ENCODE data around the gene ARSA. TPM values are rescaled to one million over a fixed set of nuclear protein-coding genes. Genes with fewer than 3 reads are reported as not detected.

The ARSA gene
- polyA plus RNA-seq, 1 of the 3 experiments (the other 2 are of a cell fraction), result 34.2 TPM

- H3K27ac ChIP-seq (ENCODE audit: low read depth in 2 of 2, low read length in 1 of 2), result peak within 1 kb of the TSS in 1 of 2 experiments; percentile 62; a peak in 2 of 4 replicates
- peaks cover 0 to 10% of the 10 kb centered on the region in 2 experiments; a peak in 1 of 4 replicates for H3K4me1 ChIP-seq (ENCODE audit: control insufficient read depth in 1 of 2, insufficient read depth in 2 of 2, low read depth in 1 of 2, low read length in 1 of 2)
- H4K20me1 ChIP-seq (ENCODE audit: insufficient read depth), result no peaks in the 10 kb centered on the region
- peak; percentile 93 for DNase-seq
- no peaks in the 10 kb centered on the region for H3K9me2 ChIP-seq
- ChIA-PET POLR2A (interaction anchor here (0.8 to 1.0 kb wide), 2 partner anchors 11 to 75 kb away, joined by 3 read pairs; partner anchors contain the start of gene SCO2), CTCF (interaction anchor here (1.0 to 1.7 kb wide), 2 partner anchors 38 to 75 kb away, joined by 5 read pairs; partner anchors contain the start of genes SCO2 and SYCE3)
- H3K4me3 ChIP-seq (ENCODE audit: low read depth in 2 of 2, low read length in 1 of 2), result peak within 1 kb of the TSS; percentile 26 to 56
- H3K9me3 ChIP-seq, result no peaks in the 10 kb centered on the region
- 0% methylated on average over 5 of the region's 61 CpGs for WGBS (ENCODE audit: low lambda C conversion rate)
- TF ChIP-seq EZH2phosphoT487 (IDR thresholded peaks at IDR 0.05; ENCODE audit: borderline replicate concordance, low read depth) (no peak), YY1 (IDR thresholded peaks at IDR 0.05; ENCODE audit: low read depth) (no peak), RFX5 (IDR thresholded peaks at IDR 0.05; ENCODE audit: low read length) (no peak), POLR2AphosphoS5 (IDR thresholded peaks at IDR 0.05; ENCODE audit: low read depth, low read length) (no peak), TCF12 (IDR thresholded peaks at IDR 0.05) (no peak), MEF2A (IDR thresholded peaks at IDR 0.05; ENCODE audit: borderline replicate concordance, low read depth) (no peak), FOXJ3 (CRISPR knock-in tag; IDR thresholded peaks at IDR 0.05) (no peak)
- H3K9ac ChIP-seq, result no peak within 1 kb of the TSS
- H3K79me2 ChIP-seq (ENCODE audit: insufficient read depth), result no peaks in the 10 kb centered on the region
- H3K27me3 ChIP-seq (ENCODE audit: insufficient read depth), result no peaks in the 10 kb centered on the region
- H3F3A ChIP-seq (replicated peaks; ENCODE audit: insufficient read depth), result no peaks in the 10 kb centered on the region
- no peaks in the 10 kb centered on the region for H3K36me3 ChIP-seq (replicated peaks in 1 of 2; ENCODE audit: control insufficient read depth in 1 of 2, insufficient read depth in 2 of 2, low read length in 1 of 2)
- no peak within 1 kb of the TSS for H2AFZ ChIP-seq (ENCODE audit: low read depth)
- H3K4me2 ChIP-seq, result peak within 1 kb of the TSS; percentile 73
These were observed 27.4 kb downstream of the ARSA start, which contains the start of gene MAPK8IP2 for GRCh38 chr22:50600538-50600937. TSS of gene MAPK8IP2 (plus strand) at chr22:50600793. CDS start at chr22:50600819, 26 bp downstream.

- Histone ChIP-seq H3K27ac (ENCODE audit: low read depth in 2 of 2, low read length in 1 of 2) (peak overlapping the region in 1 of 2 experiments; percentile 51; a peak in 1 of 4 replicates), H3K9me2 (no peaks in the 10 kb centered on the region), H4K20me1 (ENCODE audit: insufficient read depth) (no peaks in the 10 kb centered on the region), H3K4me1 (ENCODE audit: control insufficient read depth in 1 of 2, insufficient read depth in 2 of 2, low read depth in 1 of 2, low read length in 1 of 2) (peaks cover 0 to 10% of the 10 kb centered on the region in 2 experiments; a peak in 1 of 4 replicates), H3F3A (replicated peaks; ENCODE audit: insufficient read depth) (no peaks in the 10 kb centered on the region), H3K79me2 (ENCODE audit: insufficient read depth) (no peaks in the 10 kb centered on the region), H3K4me3 (ENCODE audit: low read depth in 2 of 2, low read length in 1 of 2) (peak overlapping the region; percentile 26 to 51; a peak in 3 of 4 replicates), H3K9ac (no peak overlapping the region), H3K4me2 (peak overlapping the region; percentile 71), H3K9me3 (no peaks in the 10 kb centered on the region), H2AFZ (ENCODE audit: low read depth) (no peak overlapping the region), H3K36me3 (replicated peaks in 1 of 2; ENCODE audit: control insufficient read depth in 1 of 2, insufficient read depth in 2 of 2, low read length in 1 of 2) (no peaks in the 10 kb centered on the region), H3K27me3 (ENCODE audit: insufficient read depth) (no peaks in the 10 kb centered on the region)
- ChIA-PET CTCF (interaction anchor here (0.7 to 1.7 kb wide), 3 partner anchors 37 to 143 kb away, joined by 3 to 5 read pairs (median 5); partner anchors contain the start of genes SCO2 and SYCE3), POLR2A (interaction anchor here (0.6 to 1.1 kb wide), 4 partner anchors 10 to 74 kb away, joined by 3 read pairs; partner anchors contain the start of genes CHKB and SCO2)
- 18% methylated on average over 17 of the region's 52 CpGs for WGBS (ENCODE audit: low lambda C conversion rate)
- DNase-seq, result peak; percentile 70
- TF ChIP-seq USF1 (IDR thresholded peaks at IDR 0.05; ENCODE audit: borderline replicate concordance, low read depth) (no peak), MXI1 (IDR thresholded peaks at IDR 0.05; ENCODE audit: low read depth, low read length) (peak; percentile 10; the same call in 1 of the 2 replicates), SIN3A (IDR thresholded peaks at IDR 0.05; ENCODE audit: borderline replicate concordance, low read depth, low read length) (peak; percentile 99), ELF1 (IDR thresholded peaks at IDR 0.05) (no peak), JUND (IDR thresholded peaks at IDR 0.05) (no peak), EP300 (IDR thresholded peaks at IDR 0.05; ENCODE audit: borderline replicate concordance in 1 of 2, low read depth in 1 of 2, low read length in 1 of 2) (no peak), MAX (IDR thresholded peaks at IDR 0.05; ENCODE audit: low read depth) (0 out of 2 replicates have a peak, but pooled peaks have one; percentile 48), PBX3 (IDR thresholded peaks at IDR 0.05) (no peak), REST (IDR thresholded peaks at IDR 0.05; ENCODE audit: low read depth, low read length) (peak; percentile 100), FOXM1 (IDR thresholded peaks at IDR 0.05; ENCODE audit: low read depth) (no peak), RFX5 (IDR thresholded peaks at IDR 0.05; ENCODE audit: low read length) (no peak), TCF12 (IDR thresholded peaks at IDR 0.05) (no peak)
These were observed 28.0 kb downstream of the ARSA start for GRCh38 chr22:50599816-50600455.
